ENCODE results near the gene ZNF160.

Gene ZNF160

DNA sequence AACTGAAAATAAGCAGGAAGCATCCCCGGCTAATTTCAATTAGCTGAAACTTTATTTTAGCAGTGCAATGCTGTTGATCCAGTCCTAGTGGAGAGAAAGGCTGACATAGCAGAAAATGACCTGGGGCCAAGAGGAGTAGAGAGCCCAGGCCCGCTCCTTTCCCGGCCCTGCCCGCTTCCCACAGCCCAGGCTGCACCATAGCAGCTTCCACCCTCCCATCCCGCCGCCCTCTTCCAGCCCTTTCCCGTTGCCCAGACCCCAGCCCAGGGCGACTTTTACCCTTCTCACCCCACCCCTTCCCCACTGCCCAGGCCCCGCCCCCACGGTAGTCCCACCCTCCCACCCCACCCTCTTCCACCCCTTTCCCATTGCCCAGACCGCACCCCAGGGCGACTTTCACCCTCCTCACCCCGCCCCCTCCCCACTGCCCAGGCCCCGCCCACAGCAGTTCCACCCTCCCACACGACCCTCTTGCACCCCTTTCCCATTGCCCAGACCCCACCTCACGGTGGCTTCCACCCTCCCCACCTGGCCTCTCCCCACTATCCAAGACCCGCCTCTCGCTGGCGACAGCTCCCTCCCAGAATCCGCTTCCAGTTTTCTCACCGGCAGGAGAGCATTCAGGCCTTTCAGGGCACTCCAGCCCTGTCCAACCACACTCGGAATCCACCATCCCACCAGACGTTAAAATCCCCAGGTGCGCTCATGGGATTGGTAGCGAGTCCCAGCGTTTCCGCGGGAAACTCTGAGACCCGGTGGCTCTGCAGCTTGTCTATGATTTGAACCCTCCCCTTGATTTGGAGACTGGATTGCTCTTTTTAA, 8.3 kb downstream of the ZNF160 start:
- peaks cover 46% of the 10 kb centered on the region for H3K79me2 ChIP-seq (ENCODE audit: control insufficient read depth, low read length)
- no peaks in the 10 kb centered on the region for H3F3A ChIP-seq (ENCODE audit: control insufficient read depth, insufficient read depth)
- H3K4me2 ChIP-seq (ENCODE audit: low read length): no peak overlapping the region
- H3K4me3 ChIP-seq (ENCODE audit: low read length): no peak overlapping the region
- H3K9me2 ChIP-seq (replicated peaks; ENCODE audit: control insufficient read depth, low read length): no peaks in the 10 kb centered on the region
- no peak overlapping the region for H3K27ac ChIP-seq (ENCODE audit: low read depth, low read length)
- H3K9me3 ChIP-seq (ENCODE audit: control insufficient read depth, insufficient read depth, low read length): no peaks in the 10 kb centered on the region
- 0 out of 2 replicates have a peak, but pooled peaks cover 2% of the 10 kb centered on the region for H4K20me1 ChIP-seq (ENCODE audit: control insufficient read depth, insufficient read depth, low read depth, low read length)
- no peaks in the 10 kb centered on the region for H3K4me1 ChIP-seq (ENCODE audit: control insufficient read depth, low read length)
- TF ChIP-seq, protein P1, sequence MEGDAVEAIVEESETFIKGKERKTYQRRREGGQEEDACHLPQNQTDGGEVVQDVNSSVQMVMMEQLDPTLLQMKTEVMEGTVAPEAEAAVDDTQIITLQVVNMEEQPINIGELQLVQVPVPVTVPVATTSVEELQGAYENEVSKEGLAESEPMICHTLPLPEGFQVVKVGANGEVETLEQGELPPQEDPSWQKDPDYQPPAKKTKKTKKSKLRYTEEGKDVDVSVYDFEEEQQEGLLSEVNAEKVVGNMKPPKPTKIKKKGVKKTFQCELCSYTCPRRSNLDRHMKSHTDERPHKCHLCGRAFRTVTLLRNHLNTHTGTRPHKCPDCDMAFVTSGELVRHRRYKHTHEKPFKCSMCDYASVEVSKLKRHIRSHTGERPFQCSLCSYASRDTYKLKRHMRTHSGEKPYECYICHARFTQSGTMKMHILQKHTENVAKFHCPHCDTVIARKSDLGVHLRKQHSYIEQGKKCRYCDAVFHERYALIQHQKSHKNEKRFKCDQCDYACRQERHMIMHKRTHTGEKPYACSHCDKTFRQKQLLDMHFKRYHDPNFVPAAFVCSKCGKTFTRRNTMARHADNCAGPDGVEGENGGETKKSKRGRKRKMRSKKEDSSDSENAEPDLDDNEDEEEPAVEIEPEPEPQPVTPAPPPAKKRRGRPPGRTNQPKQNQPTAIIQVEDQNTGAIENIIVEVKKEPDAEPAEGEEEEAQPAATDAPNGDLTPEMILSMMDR (IDR thresholded peaks at IDR 0.05; ENCODE audit: low read depth, low read length, poor library complexity, severe bottlenecking): no peak
- TF ChIP-seq EZH2phosphoT487 (IDR thresholded peaks at IDR 0.05; ENCODE audit: borderline replicate concordance, low read length): no peak
- H3K36me3 ChIP-seq (ENCODE audit: control insufficient read depth, low read length): peaks cover 62% of the 10 kb centered on the region
- no peaks in the 10 kb centered on the region for H3K27me3 ChIP-seq (ENCODE audit: control insufficient read depth, low read length)

DNA sequence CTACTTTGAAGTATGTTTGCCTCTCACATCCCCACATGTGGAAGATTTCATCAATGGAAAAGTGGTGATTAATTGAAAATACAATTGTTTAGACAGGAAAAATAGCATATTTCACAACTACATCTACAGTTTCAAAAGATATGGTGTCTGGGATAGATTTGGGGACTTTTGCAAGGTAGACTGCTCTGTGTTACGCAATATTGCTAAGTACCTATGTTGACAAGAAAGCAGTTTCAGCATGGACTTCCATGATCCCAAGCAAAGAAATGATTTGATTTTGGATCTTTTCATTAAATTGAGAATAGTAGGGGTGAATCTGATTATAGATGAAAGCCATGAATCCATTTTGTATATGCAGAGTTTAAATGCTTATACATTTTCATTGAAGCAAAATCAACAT, 10.5 kb downstream of the ZNF160 start:
- Histone ChIP-seq H3K4me2 (ENCODE audit: low read length) (no peak overlapping the region), H3K36me3 (ENCODE audit: control insufficient read depth, low read length) (peaks cover 60% of the 10 kb centered on the region)

DNA sequence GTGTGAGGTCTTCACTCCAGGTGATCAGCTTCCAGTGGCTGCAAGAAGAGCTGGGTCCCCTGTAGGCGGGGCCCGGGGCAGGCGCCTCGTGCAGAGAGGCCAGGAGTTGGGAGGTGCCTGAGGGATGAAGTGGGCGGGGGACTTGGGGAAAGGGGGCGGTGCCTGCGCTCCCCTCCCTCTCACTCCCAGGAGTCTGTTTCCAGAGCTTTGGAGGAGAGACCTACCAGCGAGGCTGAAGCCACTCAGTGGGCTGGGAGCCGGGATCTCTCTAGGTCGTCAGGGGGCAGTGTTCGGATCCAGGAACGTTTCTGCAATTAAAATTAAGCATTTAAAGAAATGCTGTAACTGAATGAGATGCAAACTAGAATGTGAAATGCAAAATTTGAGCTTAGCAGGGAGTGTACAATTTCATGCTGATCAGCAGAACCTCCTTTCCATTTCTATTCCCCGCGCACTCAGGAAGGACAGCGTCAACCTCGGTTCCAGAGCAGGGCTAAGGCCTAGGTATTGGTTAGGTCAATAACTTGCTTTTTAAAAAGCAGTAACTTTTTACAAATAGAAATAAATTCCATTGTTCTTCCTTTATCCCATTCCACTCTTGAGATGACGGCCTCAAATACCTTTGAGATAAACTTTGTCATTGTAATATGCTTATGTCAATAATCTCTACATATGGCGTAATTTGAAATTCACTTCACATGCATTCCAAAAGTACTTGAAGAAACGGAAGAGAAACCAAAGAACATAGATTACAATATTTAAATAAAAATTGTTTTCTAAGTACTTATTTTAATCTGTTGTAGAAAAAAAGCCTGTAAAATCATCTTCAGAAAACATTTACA, 11.6 kb downstream of the ZNF160 start:
- no peak for TF ChIP-seq EZH2phosphoT487 (IDR thresholded peaks at IDR 0.05; ENCODE audit: borderline replicate concordance, low read length)
- TF ChIP-seq, protein P1 (IDR thresholded peaks at IDR 0.05; ENCODE audit: low read depth, low read length, poor library complexity, severe bottlenecking): no peak
- H3K79me2 ChIP-seq (ENCODE audit: control insufficient read depth, low read length): peaks cover 21% of the 10 kb centered on the region
- no peak overlapping the region for H3K4me3 ChIP-seq (ENCODE audit: low read length)
- H3K9me3 ChIP-seq (ENCODE audit: control insufficient read depth, insufficient read depth, low read length): no peaks in the 10 kb centered on the region
- H3K36me3 ChIP-seq (ENCODE audit: control insufficient read depth, low read length): peaks cover 61% of the 10 kb centered on the region
- no peaks in the 10 kb centered on the region for H3K9me2 ChIP-seq (replicated peaks; ENCODE audit: control insufficient read depth, low read length)
- no peaks in the 10 kb centered on the region for H3K27me3 ChIP-seq (ENCODE audit: control insufficient read depth, low read length)
- H3K4me2 ChIP-seq (ENCODE audit: low read length): no peak overlapping the region
- no peaks in the 10 kb centered on the region for H3K4me1 ChIP-seq (ENCODE audit: control insufficient read depth, low read length)
- H3F3A ChIP-seq (ENCODE audit: control insufficient read depth, insufficient read depth): no peaks in the 10 kb centered on the region
- H3K27ac ChIP-seq (ENCODE audit: low read depth, low read length): no peak overlapping the region
- H4K20me1 ChIP-seq (ENCODE audit: control insufficient read depth, insufficient read depth, low read depth, low read length): no peaks in the 10 kb centered on the region

More for the DNA sequence above, 10.5 kb downstream of the ZNF160 start:
- Histone ChIP-seq H3K4me3 (ENCODE audit: low read length) (no peak overlapping the region), H3K9me3 (ENCODE audit: control insufficient read depth, insufficient read depth, low read length) (no peaks in the 10 kb centered on the region), H3K79me2 (ENCODE audit: control insufficient read depth, low read length) (peaks cover 26% of the 10 kb centered on the region), H3K9me2 (replicated peaks; ENCODE audit: control insufficient read depth, low read length) (no peaks in the 10 kb centered on the region), H3K27ac (ENCODE audit: low read depth, low read length) (no peak overlapping the region), H4K20me1 (ENCODE audit: control insufficient read depth, insufficient read depth, low read depth, low read length) (no peaks in the 10 kb centered on the region), H3K4me1 (ENCODE audit: control insufficient read depth, low read length) (no peaks in the 10 kb centered on the region), H3F3A (ENCODE audit: control insufficient read depth, insufficient read depth) (no peaks in the 10 kb centered on the region), H3K27me3 (ENCODE audit: control insufficient read depth, low read length) (no peaks in the 10 kb centered on the region)
- TF ChIP-seq EZH2phosphoT487 (IDR thresholded peaks at IDR 0.05; ENCODE audit: borderline replicate concordance, low read length): no peak
- TF ChIP-seq, protein P1 (IDR thresholded peaks at IDR 0.05; ENCODE audit: low read depth, low read length, poor library complexity, severe bottlenecking): no peak

Measured in DOHH2 (cell line).